Peyer's patch (tissue), 4 donors: ENCODE results near the gene HEXIM1. TPM values are rescaled to one million over a fixed set of nuclear protein-coding genes. Genes with fewer than 3 reads are reported as not detected.

Experiments
- DNase-seq, 3 donors: peaks; one replicate each; pipeline ENCODE4 v3.0.0-alpha.2; 2017 to 2019
- H3K27ac ChIP-seq, 4 donors: fragments of 200-600 bp; sonication (generic); one replicate each; pipeline ENCODE4 v1.5.1; 2016 to 2019
- H3K27me3 ChIP-seq, 2 donors: fragments of 200-600 bp; sonication (generic); one replicate each; pipeline ENCODE4 v1.5.1; 2019
- H3K36me3 ChIP-seq, 3 donors: fragments of 200-600 bp; sonication (generic); one replicate each; pipeline ENCODE4 v1.5.1; 2016 to 2019
- H3K4me1 ChIP-seq, 4 donors: fragments of 200-600 bp; sonication (generic); one replicate each; pipeline ENCODE4 v1.5.1; 2016 to 2019
- H3K4me3 ChIP-seq, 4 donors: fragments of 200-600 bp; sonication (generic); 1 replicate in 3 of 4; 2 replicates in 1 of 4; pipeline ENCODE4 v1.5.1; 2016 to 2019; ENCODE audit warnings: mild to moderate bottlenecking in 1 of 4
- H3K9me3 ChIP-seq, 4 donors: fragments of 200-600 bp; sonication (generic); one replicate each; pipeline ENCODE4 v1.5.1; 2016 to 2019; ENCODE audit warnings: mild to moderate bottlenecking in 1 of 4
- POLR2A ChIP-seq, 2 donors: fragments of 450-650 bp; IDR thresholded peaks; one replicate each; pipeline ENCODE4 v1.5.1; 2017; ENCODE audit warnings: antibody characterized with exemption in 2 of 2, mild to moderate bottlenecking in 2 of 2, moderate library complexity in 2 of 2
- total RNA-seq, 4 donors: library from RNA; depleted of rRNA; stranded (reverse); fragments of >200 nt; gene quantifications; one replicate each; pipeline ENCODE4 v1.1.0, GENCODE V29; 2016
- TF ChIP-seq, protein P1 (sequence below), 6 experiments: fragments of 450-650 bp in 4 of 6; fragments of 200-600 bp in 2 of 6; sonication (generic) in 1 of 6; IDR thresholded peaks; one replicate each; pipeline ENCODE4 v1.5.1; 2017 to 2019; ENCODE audit warnings: antibody characterized with exemption in 6 of 6, mild to moderate bottlenecking in 3 of 6, moderate library complexity in 1 of 6

The HEXIM1 gene
- total RNA-seq, 4 donors from 2014 or later = 24.3 to 41.8 (median 31.7) TPM

DNA sequence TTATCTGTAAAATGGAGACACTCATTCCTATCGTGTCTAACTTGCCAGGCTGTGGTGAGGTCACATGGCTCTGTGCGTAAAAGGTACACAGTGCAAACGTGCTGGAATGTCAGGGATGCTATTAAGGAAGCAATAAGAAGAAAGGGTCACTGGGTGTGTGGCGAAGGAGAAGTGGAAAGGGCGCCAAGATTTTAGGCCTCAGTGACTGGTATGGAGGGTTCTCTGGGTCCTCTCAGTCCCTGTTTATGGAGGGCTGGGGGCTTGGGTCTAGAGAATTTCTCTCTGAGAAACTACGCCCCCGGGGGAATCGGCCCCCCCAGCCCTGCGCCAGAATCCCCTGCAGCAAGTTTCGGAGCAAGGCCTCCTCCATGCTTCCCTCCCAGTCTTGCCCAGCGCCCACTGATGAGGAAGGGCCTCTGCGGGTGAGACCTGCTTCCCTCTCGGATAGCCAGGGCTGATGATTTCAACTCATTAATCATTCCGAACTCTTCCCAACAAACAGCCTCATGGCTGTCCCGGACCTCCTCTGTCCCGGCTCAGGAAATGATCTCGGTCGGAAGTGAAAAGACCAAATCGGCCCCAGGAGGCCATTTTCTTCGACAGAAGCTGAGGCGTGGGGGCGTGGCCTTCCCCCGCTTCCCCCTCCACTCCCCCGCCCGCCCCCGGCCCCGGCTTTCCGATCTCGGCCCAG, 1.2 kb upstream of the HEXIM1 start:
- TF ChIP-seq, protein P1, sequence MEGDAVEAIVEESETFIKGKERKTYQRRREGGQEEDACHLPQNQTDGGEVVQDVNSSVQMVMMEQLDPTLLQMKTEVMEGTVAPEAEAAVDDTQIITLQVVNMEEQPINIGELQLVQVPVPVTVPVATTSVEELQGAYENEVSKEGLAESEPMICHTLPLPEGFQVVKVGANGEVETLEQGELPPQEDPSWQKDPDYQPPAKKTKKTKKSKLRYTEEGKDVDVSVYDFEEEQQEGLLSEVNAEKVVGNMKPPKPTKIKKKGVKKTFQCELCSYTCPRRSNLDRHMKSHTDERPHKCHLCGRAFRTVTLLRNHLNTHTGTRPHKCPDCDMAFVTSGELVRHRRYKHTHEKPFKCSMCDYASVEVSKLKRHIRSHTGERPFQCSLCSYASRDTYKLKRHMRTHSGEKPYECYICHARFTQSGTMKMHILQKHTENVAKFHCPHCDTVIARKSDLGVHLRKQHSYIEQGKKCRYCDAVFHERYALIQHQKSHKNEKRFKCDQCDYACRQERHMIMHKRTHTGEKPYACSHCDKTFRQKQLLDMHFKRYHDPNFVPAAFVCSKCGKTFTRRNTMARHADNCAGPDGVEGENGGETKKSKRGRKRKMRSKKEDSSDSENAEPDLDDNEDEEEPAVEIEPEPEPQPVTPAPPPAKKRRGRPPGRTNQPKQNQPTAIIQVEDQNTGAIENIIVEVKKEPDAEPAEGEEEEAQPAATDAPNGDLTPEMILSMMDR (IDR thresholded peaks at IDR 0.05) = no peak
- TF ChIP-seq POLR2A (IDR thresholded peaks at IDR 0.05) = peak; percentile 61 to 81
- H3K27me3 ChIP-seq = no peaks in the 10 kb centered on the region
- peaks cover 3 to 41% (median 23%) of the 10 kb centered on the region in 4 donors for H3K4me1 ChIP-seq
- no peaks in the 10 kb centered on the region for H3K36me3 ChIP-seq
- peak overlapping the region; percentile 50 to 83 (median 66) for H3K4me3 ChIP-seq
- DNase-seq = peak; percentile 58 to 87 (median 78)
- H3K27ac ChIP-seq = peak overlapping the region; percentile 88 to 99 (median 96)
- no peaks in the 10 kb centered on the region for H3K9me3 ChIP-seq

DNA sequence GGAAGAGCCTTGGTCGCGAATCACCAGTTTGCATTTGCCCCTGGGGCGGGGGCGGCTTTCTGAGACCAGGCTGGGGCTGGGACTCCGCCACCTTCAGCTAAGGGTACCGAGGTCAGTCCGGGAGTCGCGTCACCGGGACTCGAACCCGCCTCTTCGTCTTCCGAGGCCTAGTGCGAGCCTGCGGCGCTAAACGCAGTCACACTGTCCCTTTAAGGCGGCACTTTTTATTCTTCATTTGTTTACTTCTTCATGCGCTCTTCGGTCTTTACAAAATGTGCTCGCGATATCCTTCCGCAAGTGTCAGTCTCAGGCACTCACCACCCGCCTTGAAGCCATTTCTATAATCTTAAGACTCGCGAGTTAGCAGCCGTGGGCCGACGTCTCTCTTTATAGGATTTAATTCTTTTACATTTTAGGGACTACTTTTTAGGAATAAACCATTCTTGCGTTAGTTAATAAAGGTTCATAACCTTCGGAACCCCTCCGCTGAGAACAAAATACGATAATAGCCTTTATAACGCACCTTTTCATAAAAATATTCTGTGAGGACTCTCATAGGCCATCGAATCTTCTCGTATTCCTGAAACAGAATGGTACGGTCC, 593 bp upstream of the HEXIM1 start:
- peak; percentile 62 to 90 (median 85) for DNase-seq
- H3K27ac ChIP-seq = peak overlapping the region; percentile 88 to 99 (median 96)
- no peaks in the 10 kb centered on the region for H3K9me3 ChIP-seq
- TF ChIP-seq, protein P1 (IDR thresholded peaks at IDR 0.05) = peak in 1 of 6 experiments; percentile 11
- TF ChIP-seq POLR2A (IDR thresholded peaks at IDR 0.05) = peak in 1 of 2 donors; percentile 28
- peak overlapping the region; percentile 50 to 83 (median 66) for H3K4me3 ChIP-seq
- H3K36me3 ChIP-seq = no peaks in the 10 kb centered on the region
- no peaks in the 10 kb centered on the region for H3K27me3 ChIP-seq
- H3K4me1 ChIP-seq = peaks cover 3 to 47% (median 24%) of the 10 kb centered on the region in 4 donors

DNA sequence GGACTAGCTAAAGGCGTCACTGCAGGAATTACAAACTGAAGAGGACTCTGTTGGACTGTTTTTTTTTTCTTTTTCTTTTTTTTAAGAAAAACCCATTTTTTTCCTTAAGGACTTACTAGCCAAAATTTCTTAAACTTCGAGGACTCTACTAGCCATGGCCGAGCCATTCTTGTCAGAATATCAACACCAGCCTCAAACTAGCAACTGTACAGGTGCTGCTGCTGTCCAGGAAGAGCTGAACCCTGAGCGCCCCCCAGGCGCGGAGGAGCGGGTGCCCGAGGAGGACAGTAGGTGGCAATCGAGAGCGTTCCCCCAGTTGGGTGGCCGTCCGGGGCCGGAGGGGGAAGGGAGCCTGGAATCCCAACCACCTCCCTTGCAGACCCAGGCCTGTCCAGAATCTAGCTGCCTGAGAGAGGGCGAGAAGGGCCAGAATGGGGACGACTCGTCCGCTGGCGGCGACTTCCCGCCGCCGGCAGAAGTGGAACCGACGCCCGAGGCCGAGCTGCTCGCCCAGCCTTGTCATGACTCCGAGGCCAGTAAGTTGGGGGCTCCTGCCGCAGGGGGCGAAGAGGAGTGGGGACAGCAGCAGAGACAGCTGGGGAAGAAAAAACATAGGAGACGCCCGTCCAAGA, 878 bp downstream of the HEXIM1 start:
- Histone ChIP-seq H3K4me3 (peak overlapping the region; percentile 65 to 79 (median 72)), H3K36me3 (no peaks in the 10 kb centered on the region), H3K4me1 (peaks cover 3 to 47% (median 21%) of the 10 kb centered on the region in 4 donors), H3K27me3 (no peaks in the 10 kb centered on the region), H3K27ac (peak overlapping the region; percentile 87 to 97 (median 92)), H3K9me3 (no peaks in the 10 kb centered on the region)
- TF ChIP-seq POLR2A (IDR thresholded peaks at IDR 0.05) = peak; percentile 14 to 18
- TF ChIP-seq, protein P1 (IDR thresholded peaks at IDR 0.05) = peak; percentile 65 to 91 (median 79)
- peak; percentile 84 to 93 (median 89) for DNase-seq

DNA sequence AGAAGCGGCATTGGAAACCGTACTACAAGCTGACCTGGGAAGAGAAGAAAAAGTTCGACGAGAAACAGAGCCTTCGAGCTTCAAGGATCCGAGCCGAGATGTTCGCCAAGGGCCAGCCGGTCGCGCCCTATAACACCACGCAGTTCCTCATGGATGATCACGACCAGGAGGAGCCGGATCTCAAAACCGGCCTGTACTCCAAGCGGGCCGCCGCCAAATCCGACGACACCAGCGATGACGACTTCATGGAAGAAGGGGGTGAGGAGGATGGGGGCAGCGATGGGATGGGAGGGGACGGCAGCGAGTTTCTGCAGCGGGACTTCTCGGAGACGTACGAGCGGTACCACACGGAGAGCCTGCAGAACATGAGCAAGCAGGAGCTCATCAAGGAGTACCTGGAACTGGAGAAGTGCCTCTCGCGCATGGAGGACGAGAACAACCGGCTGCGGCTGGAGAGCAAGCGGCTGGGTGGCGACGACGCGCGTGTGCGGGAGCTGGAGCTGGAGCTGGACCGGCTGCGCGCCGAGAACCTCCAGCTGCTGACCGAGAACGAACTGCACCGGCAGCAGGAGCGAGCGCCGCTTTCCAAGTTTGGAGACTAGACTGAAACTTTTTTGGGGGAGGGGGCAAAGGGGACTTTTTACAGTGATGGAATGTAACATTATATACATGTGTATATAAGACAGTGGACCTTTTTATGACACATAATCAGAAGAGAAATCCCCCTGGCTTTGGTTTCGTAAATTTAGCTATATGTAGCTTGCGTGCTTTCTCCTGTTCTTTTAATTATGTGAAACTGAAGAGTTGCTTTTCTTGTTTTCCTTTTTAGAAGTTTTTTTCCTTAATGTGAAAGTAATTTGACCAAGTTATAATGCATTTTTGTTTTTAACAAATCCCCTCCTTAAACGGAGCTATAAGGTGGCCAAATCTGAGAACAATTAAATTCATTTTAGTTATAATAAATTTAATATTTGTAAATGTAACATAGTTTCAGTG, 1.7 kb downstream of the HEXIM1 start:
- H3K4me3 ChIP-seq = peak overlapping the region; percentile 65 to 79 (median 72)
- H3K9me3 ChIP-seq = no peaks in the 10 kb centered on the region
- DNase-seq = peak; percentile 66 to 83 (median 79)
- peaks cover 2 to 39% (median 13%) of the 10 kb centered on the region in 4 donors for H3K4me1 ChIP-seq
- H3K27me3 ChIP-seq = no peaks in the 10 kb centered on the region
- peak in 1 of 2 donors; percentile 5 for TF ChIP-seq POLR2A (IDR thresholded peaks at IDR 0.05)
- TF ChIP-seq, protein P1 (IDR thresholded peaks at IDR 0.05) = no peak
- no peaks in the 10 kb centered on the region for H3K36me3 ChIP-seq
- peak overlapping the region; percentile 87 to 97 (median 92) for H3K27ac ChIP-seq
